Glutamatergic neuron (in vitro differentiated cells): ENCODE results near the gene ZNF740. TPM values are rescaled to one million over a fixed set of nuclear protein-coding genes. Genes with fewer than 3 reads are reported as not detected.

ENCODE experiments used
- DNase-seq: peaks from one replicate; pipeline ENCODE4 v3.0.0; 2022
- H3K27ac Mint-ChIP-seq: one replicate; pipeline ENCODE4 v1.8.0; 2020; ENCODE audit warnings: mild to moderate bottlenecking, mixed read lengths, inconsistent platforms; ENCODE audit not compliant: unreplicated experiment
- H3K27me3 Mint-ChIP-seq: one replicate; pipeline ENCODE4 v1.8.0; 2020; ENCODE audit warnings: mild to moderate bottlenecking, moderate library complexity, mixed read lengths, inconsistent platforms; ENCODE audit not compliant: unreplicated experiment
- H3K36me3 Mint-ChIP-seq: one replicate; pipeline ENCODE4 v1.8.0; 2020; ENCODE audit warnings: mild to moderate bottlenecking, mixed read lengths, inconsistent platforms; ENCODE audit not compliant: unreplicated experiment
- H3K4me1 Mint-ChIP-seq: one replicate; pipeline ENCODE4 v1.8.0; 2020; ENCODE audit warnings: mild to moderate bottlenecking, low read depth, mixed read lengths, inconsistent platforms; ENCODE audit not compliant: unreplicated experiment
- H3K4me3 Mint-ChIP-seq: one replicate; pipeline ENCODE4 v1.8.0; 2020; ENCODE audit warnings: mild to moderate bottlenecking, mixed read lengths, inconsistent platforms; ENCODE audit not compliant: unreplicated experiment
- H3K9me3 Mint-ChIP-seq: one replicate; pipeline ENCODE4 v1.8.0; 2020; ENCODE audit warnings: mild to moderate bottlenecking, moderate library complexity, mixed read lengths, inconsistent platforms; ENCODE audit not compliant: unreplicated experiment
- CTCF ChIP-seq: fragments of 200-600 bp; sonication (generic); IDR thresholded peaks from one replicate; pipeline ENCODE4 v1.5.0; 2021; ENCODE audit not compliant: partially characterized antibody, unreplicated experiment
- total RNA-seq: library from RNA; stranded (reverse); fragmentation: NEBNext Ultra II Directional; extraction: Animal tissue kit (Norgen Biotek cat#: 25700); gene quantifications from one replicate; pipeline ENCODE4 v1.2.1, GENCODE V29; 2021; ENCODE audit not compliant: unreplicated experiment

The ZNF740 gene
- total RNA-seq, 1 donor from 2014 or later, result 38.2 TPM

GRCh38 chr12:53166837-53167236, 13.7 kb upstream of the ZNF740 start:
- Mint-ChIP-seq H3K27ac (no peak overlapping the region), H3K9me3 (no peaks in the 10 kb centered on the region), H3K36me3 (peaks cover 5% of the 10 kb centered on the region), H3K4me1 (no peaks in the 10 kb centered on the region), H3K27me3 (peaks cover under 1% of the 10 kb centered on the region), H3K4me3 (no peak overlapping the region)
- no peak for DNase-seq
- TF ChIP-seq CTCF, result no peak

- Mint-ChIP-seq H3K36me3 (peaks cover 7% of the 10 kb centered on the region), H3K27me3 (peaks cover 3% of the 10 kb centered on the region), H3K9me3 (no peaks in the 10 kb centered on the region), H3K4me3 (no peak overlapping the region), H3K4me1 (no peaks in the 10 kb centered on the region), H3K27ac (no peak overlapping the region)
- DNase-seq, result no peak
- no peak for TF ChIP-seq CTCF
Observed at GRCh38 chr12:53169644-53170043, 10.9 kb upstream of the ZNF740 start.

GRCh38 chr12:53170215-53170614, 10.3 kb upstream of the ZNF740 start:
- H3K4me1 Mint-ChIP-seq, result peaks cover 2% of the 10 kb centered on the region
- no peak overlapping the region for H3K27ac Mint-ChIP-seq
- TF ChIP-seq CTCF, result no peak
- no peaks in the 10 kb centered on the region for H3K9me3 Mint-ChIP-seq
- H3K4me3 Mint-ChIP-seq, result no peak overlapping the region
- peaks cover 5% of the 10 kb centered on the region for H3K27me3 Mint-ChIP-seq
- H3K36me3 Mint-ChIP-seq, result peaks cover 7% of the 10 kb centered on the region
- no peak for DNase-seq

GRCh38 chr12:53170876-53171724, 9.4 kb upstream of the ZNF740 start:
- TF ChIP-seq CTCF, result no peak
- Mint-ChIP-seq H3K9me3 (no peaks in the 10 kb centered on the region), H3K4me3 (no peak overlapping the region), H3K27ac (no peak overlapping the region), H3K4me1 (peaks cover 2% of the 10 kb centered on the region), H3K27me3 (peaks cover 5% of the 10 kb centered on the region), H3K36me3 (peaks cover 7% of the 10 kb centered on the region)
- no peak for DNase-seq

- Mint-ChIP-seq H3K4me3 (no peak overlapping the region), H3K27ac (no peak overlapping the region), H3K9me3 (no peaks in the 10 kb centered on the region), H3K27me3 (peaks cover 5% of the 10 kb centered on the region), H3K4me1 (peaks cover 2% of the 10 kb centered on the region), H3K36me3 (peaks cover 7% of the 10 kb centered on the region)
- no peak for TF ChIP-seq CTCF
- no peak for DNase-seq
Observed at GRCh38 chr12:53171725-53172329, 8.7 kb upstream of the ZNF740 start.
